Activated naive CD8-positive, alpha-beta T cell treated with anti-CD3 and anti-CD28 coated beads for 36 hours (primary cell): ENCODE data around the gene TCP1. TPM values are rescaled to one million over a fixed set of nuclear protein-coding genes. Genes with fewer than 3 reads are reported as not detected.
"Not testable (repeated sequence)": the region's sequence is repeated elsewhere in the genome, so short reads cannot be mapped to it uniquely, and the experiment has no call there.

Experiments
- DNase-seq: peaks from one replicate; pipeline ENCODE4 v3.0.0; 2021
- H3K27ac Mint-ChIP-seq: one replicate; pipeline ENCODE4 v1.8.0; 2022; ENCODE audit warnings: mild to moderate bottlenecking, moderate library complexity, mixed read lengths
- H3K27me3 Mint-ChIP-seq: one replicate; pipeline ENCODE4 v1.8.0; 2022; ENCODE audit warnings: mild to moderate bottlenecking, mixed read lengths
- H3K36me3 Mint-ChIP-seq: one replicate; pipeline ENCODE4 v1.8.0; 2021; ENCODE audit warnings: mild to moderate bottlenecking, mixed read lengths
- H3K4me1 Mint-ChIP-seq: one replicate; pipeline ENCODE4 v1.8.0; 2021; ENCODE audit warnings: mixed read lengths
- H3K4me3 Mint-ChIP-seq: one replicate; pipeline ENCODE4 v1.8.0; 2022; ENCODE audit warnings: mild to moderate bottlenecking, moderate library complexity, mixed read lengths
- H3K9me3 Mint-ChIP-seq: one replicate; pipeline ENCODE4 v1.8.0; 2022; ENCODE audit warnings: mixed read lengths
- total RNA-seq, 2 experiments: library from RNA; stranded (reverse); gene quantifications; one replicate each; pipeline ENCODE4 v1.2.3, GENCODE V29; 2021

TCP1 gene
- total RNA-seq, 2 experiments from 2014 or later, result 627 to 631 TPM

- Mint-ChIP-seq H3K4me3 (peak overlapping the region; percentile 88), H3K27me3 (no peaks in the 10 kb centered on the region), H3K27ac (peak overlapping the region; percentile 96), H3K9me3 (no peaks in the 10 kb centered on the region), H3K4me1 (peaks cover 36% of the 10 kb centered on the region), H3K36me3 (peaks cover 33% of the 10 kb centered on the region)
- DNase-seq, result peak; percentile 17
These were observed 26.6 kb downstream of the TCP1 start for GRCh38 chr6:159762681-159763293.

- Mint-ChIP-seq H3K4me3 (peak within 1 kb of the TSS; percentile 88), H3K9me3 (no peaks in the 10 kb centered on the region), H3K27me3 (no peaks in the 10 kb centered on the region), H3K27ac (peak within 1 kb of the TSS; percentile 96), H3K4me1 (peaks cover 39% of the 10 kb centered on the region), H3K36me3 (peaks cover 35% of the 10 kb centered on the region)
- DNase-seq, result peak; percentile 94
These were observed 27.3 kb downstream of the TCP1 start, which contains the start of gene ACAT2 for GRCh38 chr6:159761873-159762680. TSS of gene ACAT2 (plus strand) at chr6:159762045. CDS start at chr6:159762088, 43 bp downstream.

GRCh38 chr6:159761129-159761872 is 28.1 kb downstream of the TCP1 start:
- Mint-ChIP-seq H3K36me3 (peaks cover 35% of the 10 kb centered on the region), H3K27ac (peak overlapping the region; percentile 96), H3K27me3 (no peaks in the 10 kb centered on the region), H3K4me1 (peaks cover 33% of the 10 kb centered on the region), H3K4me3 (peak overlapping the region; percentile 88), H3K9me3 (no peaks in the 10 kb centered on the region)
- DNase-seq, result peak; percentile 35

GRCh38 chr6:159760602-159761057 is 28.8 kb downstream of the TCP1 start:
- Mint-ChIP-seq H3K4me1 (peaks cover 33% of the 10 kb centered on the region), H3K4me3 (peak overlapping the region; percentile 88), H3K27ac (peak overlapping the region; percentile 96), H3K27me3 (no peaks in the 10 kb centered on the region), H3K36me3 (peaks cover 40% of the 10 kb centered on the region), H3K9me3 (no peaks in the 10 kb centered on the region)
- DNase-seq, result no peak

GRCh38 chr6:159759645-159760044 is 29.8 kb downstream of the TCP1 start:
- Mint-ChIP-seq H3K9me3 (no peaks in the 10 kb centered on the region), H3K36me3 (peaks cover 43% of the 10 kb centered on the region), H3K4me1 (peaks cover 39% of the 10 kb centered on the region), H3K27me3 (no peaks in the 10 kb centered on the region), H3K27ac (no peak overlapping the region), H3K4me3 (peak overlapping the region; percentile 4)
- no peak for DNase-seq

GRCh38 chr6:159758031-159759001 is 31.1 kb downstream of the TCP1 start:
- no peak for DNase-seq
- peaks cover 42% of the 10 kb centered on the region for H3K36me3 Mint-ChIP-seq
- H3K4me3 Mint-ChIP-seq, result no peak overlapping the region
- H3K4me1 Mint-ChIP-seq, result peaks cover 38% of the 10 kb centered on the region
- peak overlapping the region; percentile 52 for H3K27ac Mint-ChIP-seq
- no peaks in the 10 kb centered on the region for H3K27me3 Mint-ChIP-seq
- H3K9me3 Mint-ChIP-seq, result no peaks in the 10 kb centered on the region

- no peaks in the 10 kb centered on the region for H3K9me3 Mint-ChIP-seq
- no peaks in the 10 kb centered on the region for H3K27me3 Mint-ChIP-seq
- H3K36me3 Mint-ChIP-seq, result peaks cover 42% of the 10 kb centered on the region
- peaks cover 32% of the 10 kb centered on the region for H3K4me1 Mint-ChIP-seq
- H3K4me3 Mint-ChIP-seq, result no peak overlapping the region
- H3K27ac Mint-ChIP-seq, result no peak overlapping the region
- DNase-seq, result no peak
These were observed 32.9 kb downstream of the TCP1 start for GRCh38 chr6:159756508-159756907.

GRCh38 chr6:159754959-159755914 is 34.2 kb downstream of the TCP1 start:
- peak overlapping the region; percentile 50 for H3K27ac Mint-ChIP-seq
- peaks cover 31% of the 10 kb centered on the region for H3K36me3 Mint-ChIP-seq
- H3K27me3 Mint-ChIP-seq, result no peaks in the 10 kb centered on the region
- no peaks in the 10 kb centered on the region for H3K9me3 Mint-ChIP-seq
- H3K4me3 Mint-ChIP-seq, result no peak overlapping the region
- peaks cover 20% of the 10 kb centered on the region for H3K4me1 Mint-ChIP-seq
- DNase-seq, result no peak

GRCh38 chr6:159754401-159754800 is 35.0 kb downstream of the TCP1 start:
- Mint-ChIP-seq H3K36me3 (peaks cover 27% of the 10 kb centered on the region), H3K27ac (no peak overlapping the region), H3K27me3 (no peaks in the 10 kb centered on the region), H3K9me3 (no peaks in the 10 kb centered on the region), H3K4me1 (peaks cover 19% of the 10 kb centered on the region), H3K4me3 (no peak overlapping the region)
- DNase-seq, result no peak

GRCh38 chr6:159753081-159753872 is 36.1 kb downstream of the TCP1 start:
- Mint-ChIP-seq H3K9me3 (no peaks in the 10 kb centered on the region), H3K27me3 (no peaks in the 10 kb centered on the region), H3K4me1 (peaks cover 18% of the 10 kb centered on the region), H3K36me3 (peaks cover 29% of the 10 kb centered on the region), H3K4me3 (no peak overlapping the region), H3K27ac (no peak overlapping the region)
- DNase-seq, result no peak

- no peak overlapping the region for H3K4me3 Mint-ChIP-seq
- H3K4me1 Mint-ChIP-seq, result peaks cover 13% of the 10 kb centered on the region
- peaks cover 22% of the 10 kb centered on the region for H3K36me3 Mint-ChIP-seq
- no peak for DNase-seq
- no peaks in the 10 kb centered on the region for H3K27me3 Mint-ChIP-seq
- peak overlapping the region; percentile 34 for H3K27ac Mint-ChIP-seq
- no peaks in the 10 kb centered on the region for H3K9me3 Mint-ChIP-seq
These were observed 38.0 kb downstream of the TCP1 start for GRCh38 chr6:159751448-159751847.

- H3K4me1 Mint-ChIP-seq, result peaks cover 11% of the 10 kb centered on the region
- H3K27me3 Mint-ChIP-seq, DNase-seq, H3K4me3 Mint-ChIP-seq, H3K9me3 Mint-ChIP-seq: not testable (repeated sequence)
- H3K27ac Mint-ChIP-seq, result peak overlapping the region; percentile 51
- peaks cover 24% of the 10 kb centered on the region for H3K36me3 Mint-ChIP-seq
These were observed 41.3 kb downstream of the TCP1 start for GRCh38 chr6:159748127-159748526.

- H3K27ac Mint-ChIP-seq, result no peak overlapping the region
- peaks cover 14% of the 10 kb centered on the region for H3K4me1 Mint-ChIP-seq
- no peaks in the 10 kb centered on the region for H3K9me3 Mint-ChIP-seq
- H3K4me3 Mint-ChIP-seq, result no peak overlapping the region
- no peak for DNase-seq
- H3K36me3 Mint-ChIP-seq, result peaks cover 22% of the 10 kb centered on the region
- no peaks in the 10 kb centered on the region for H3K27me3 Mint-ChIP-seq
These were observed 42.6 kb downstream of the TCP1 start for GRCh38 chr6:159746759-159747158.
